Mesothelial cell of epicardium (in vitro differentiated cells): ENCODE data around the gene UBL7. TPM values are rescaled to one million over a fixed set of nuclear protein-coding genes. Genes with fewer than 3 reads are reported as not detected.
A peak's percentile ranks its signal among the peaks of the same experiment; 100 is the strongest.
"Not testable (repeated sequence)": the region's sequence is repeated elsewhere in the genome, so short reads cannot be mapped to it uniquely, and the experiment has no call there.

Experiments used
- DNase-seq, 2 experiments: peaks; one replicate each; pipeline ENCODE4 v3.0.0; 2021; ENCODE audit warnings: low spot score in 2 of 2; ENCODE audit not compliant: unreplicated experiment in 2 of 2
- H3K27ac Mint-ChIP-seq: 2 replicates; pipeline ENCODE4 v1.8.0; 2021; ENCODE audit warnings: mixed read lengths
- H3K27me3 Mint-ChIP-seq: 2 replicates; pipeline ENCODE4 v1.8.0; 2021; ENCODE audit warnings: low read depth, mixed read lengths
- H3K36me3 Mint-ChIP-seq: 2 replicates; pipeline ENCODE4 v1.8.0; 2021; ENCODE audit warnings: mixed read lengths
- H3K4me1 Mint-ChIP-seq: 2 replicates; pipeline ENCODE4 v1.8.0; 2021; ENCODE audit warnings: mixed read lengths
- H3K4me3 Mint-ChIP-seq: 2 replicates; pipeline ENCODE4 v1.8.0; 2021; ENCODE audit warnings: mild to moderate bottlenecking, moderate library complexity, mixed read lengths
- H3K9me3 Mint-ChIP-seq: 2 replicates; pipeline ENCODE4 v1.8.0; 2021; ENCODE audit warnings: mixed read lengths
- CTCF ChIP-seq: fragments of 200-600 bp; sonication (generic); IDR thresholded peaks from one replicate; pipeline ENCODE4 v1.5.0; 2021; ENCODE audit warnings: antibody characterized with exemption; ENCODE audit not compliant: unreplicated experiment
- total RNA-seq: library from RNA; stranded (reverse); gene quantifications from 3 replicates; pipeline ENCODE4 v1.2.1, GENCODE V29; 2021

UBL7 gene
- total RNA-seq, 1 donor from 2014 or later: 43.2 TPM

GRCh38 chr15:74461847-74462511, 1.0 kb upstream of the UBL7 start:
- peaks cover 25% of the 10 kb centered on the region for H3K9me3 Mint-ChIP-seq
- peaks cover 20% of the 10 kb centered on the region for H3K4me1 Mint-ChIP-seq
- H3K36me3 Mint-ChIP-seq: peaks cover 34% of the 10 kb centered on the region
- H3K27me3 Mint-ChIP-seq: no peaks in the 10 kb centered on the region
- DNase-seq: no peak
- TF ChIP-seq CTCF: no peak
- peak overlapping the region; percentile 83 for H3K4me3 Mint-ChIP-seq
- H3K27ac Mint-ChIP-seq: peak overlapping the region; percentile 97

DNA sequence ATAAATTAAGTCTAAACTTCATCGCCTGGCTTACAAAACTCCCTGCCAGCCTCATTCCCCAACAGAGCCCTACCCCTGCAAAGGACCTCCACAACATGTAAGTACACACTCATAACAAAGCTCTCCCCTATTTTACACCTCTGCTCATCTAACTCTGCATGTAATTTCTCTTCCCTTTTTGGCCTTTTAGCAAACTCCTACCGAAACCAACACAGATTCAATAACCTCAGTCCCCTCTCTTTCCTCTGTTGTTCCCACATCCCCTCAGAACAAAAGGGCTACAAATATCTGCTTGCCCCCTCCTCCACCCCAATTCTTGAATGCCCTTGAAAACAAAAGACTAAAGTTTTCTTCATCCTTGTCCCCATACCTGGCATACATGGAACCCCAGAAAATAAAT, 662 bp downstream of the UBL7 start:
- Mint-ChIP-seq H3K4me1 (peaks cover 20% of the 10 kb centered on the region), H3K4me3 (peak overlapping the region; percentile 83), H3K36me3 (peaks cover 32% of the 10 kb centered on the region), H3K9me3 (peaks cover 16% of the 10 kb centered on the region), H3K27me3 (no peaks in the 10 kb centered on the region), H3K27ac (peak overlapping the region; percentile 97)
- no peak for DNase-seq
- no peak for TF ChIP-seq CTCF

- Mint-ChIP-seq H3K4me1 (peaks cover 20% of the 10 kb centered on the region), H3K9me3 (peaks cover 15% of the 10 kb centered on the region), H3K36me3 (peaks cover 32% of the 10 kb centered on the region), H3K4me3 (peak overlapping the region; percentile 83)
- H3K27me3 Mint-ChIP-seq, DNase-seq, H3K27ac Mint-ChIP-seq: not testable (repeated sequence)
Measured at GRCh38 chr15:74459798-74460197, 1.2 kb downstream of the UBL7 start.

DNA sequence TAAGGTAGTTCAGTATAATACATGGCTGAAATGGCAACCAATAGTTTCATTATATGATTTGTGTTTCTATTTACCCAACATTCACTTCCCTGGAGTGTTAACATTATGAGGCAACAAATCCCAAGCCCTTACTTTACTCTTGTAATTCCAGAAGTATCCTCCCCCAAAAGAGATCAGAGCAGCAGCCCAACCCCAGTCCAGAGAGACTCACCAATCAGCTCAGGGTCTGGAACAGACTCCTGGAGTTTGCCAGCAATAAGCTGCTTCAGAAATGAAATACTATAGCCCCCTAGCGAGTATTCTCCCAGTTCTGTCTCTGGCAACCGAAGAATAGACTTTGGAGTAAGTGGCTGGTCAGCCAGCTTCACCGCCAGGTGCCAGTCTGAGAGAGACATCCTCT, 2.5 kb downstream of the UBL7 start:
- peaks cover 26% of the 10 kb centered on the region for H3K36me3 Mint-ChIP-seq
- no peak for DNase-seq
- no peak overlapping the region for H3K27ac Mint-ChIP-seq
- H3K27me3 Mint-ChIP-seq: no peaks in the 10 kb centered on the region
- no peak overlapping the region for H3K4me3 Mint-ChIP-seq
- peaks cover 3% of the 10 kb centered on the region for H3K9me3 Mint-ChIP-seq
- H3K4me1 Mint-ChIP-seq: peaks cover 20% of the 10 kb centered on the region
- TF ChIP-seq CTCF: no peak

DNA sequence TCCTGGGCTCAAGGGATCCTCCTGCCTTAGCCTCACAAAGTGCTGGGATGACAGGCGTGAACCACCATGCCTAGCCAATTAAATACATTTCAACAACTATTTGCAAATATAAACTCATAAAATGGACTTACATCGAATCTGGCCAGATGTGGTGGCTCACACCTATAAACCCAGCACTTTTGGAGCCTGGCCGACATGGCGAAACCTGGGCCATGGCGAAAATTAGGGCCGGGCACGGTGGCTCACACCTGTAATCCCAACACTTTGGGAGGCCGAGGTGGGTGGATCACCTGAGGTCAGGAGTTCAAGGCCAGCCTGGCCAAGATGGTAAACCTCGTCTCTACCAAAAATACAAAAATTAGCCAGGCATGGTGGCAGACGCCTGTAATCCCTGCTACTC, 3.9 kb downstream of the UBL7 start:
- H3K27ac Mint-ChIP-seq, H3K9me3 Mint-ChIP-seq, DNase-seq, H3K4me3 Mint-ChIP-seq, H3K27me3 Mint-ChIP-seq: not testable (repeated sequence)
- peaks cover 25% of the 10 kb centered on the region for H3K36me3 Mint-ChIP-seq
- H3K4me1 Mint-ChIP-seq: peaks cover 12% of the 10 kb centered on the region

DNA sequence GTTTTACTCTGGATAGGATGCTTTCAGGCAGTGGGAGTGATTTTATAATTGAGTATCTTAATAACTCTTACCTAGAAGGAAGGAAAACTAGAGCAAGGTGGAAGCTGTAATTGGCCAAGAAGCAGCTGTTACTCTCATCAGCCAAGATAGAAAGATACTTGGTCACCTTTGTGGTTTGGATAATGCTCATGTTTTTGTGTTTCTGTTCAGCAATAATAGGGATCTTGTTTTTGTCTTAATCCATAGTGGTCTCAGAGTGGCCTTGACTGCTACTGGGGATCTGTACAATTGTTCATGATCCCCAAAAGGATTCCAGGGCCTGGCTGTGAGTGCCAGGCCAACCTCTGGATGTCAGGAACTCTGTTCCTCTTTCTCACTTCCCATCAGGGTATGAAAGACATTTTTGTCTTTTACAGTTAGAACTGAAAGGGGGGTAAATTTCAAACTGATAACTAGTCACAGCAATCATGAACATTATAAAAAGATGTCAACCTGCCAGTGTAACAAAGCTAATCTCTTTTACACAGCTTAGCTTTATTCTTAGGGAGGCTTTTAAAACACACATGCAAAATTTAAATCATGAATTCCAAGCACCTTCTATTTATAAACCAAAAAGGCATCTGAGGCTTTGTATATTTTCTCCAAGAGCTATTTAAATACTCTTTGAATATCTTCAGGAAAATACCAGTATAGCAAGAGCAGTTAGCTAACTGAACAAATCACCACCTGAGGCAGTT, 6.0 kb downstream of the UBL7 start:
- H3K36me3 Mint-ChIP-seq: peaks cover 35% of the 10 kb centered on the region
- H3K27me3 Mint-ChIP-seq: no peaks in the 10 kb centered on the region
- no peak overlapping the region for H3K27ac Mint-ChIP-seq
- H3K4me1 Mint-ChIP-seq: no peaks in the 10 kb centered on the region
- H3K4me3 Mint-ChIP-seq: no peak overlapping the region
- no peak for DNase-seq
- no peak for TF ChIP-seq CTCF
- H3K9me3 Mint-ChIP-seq: no peaks in the 10 kb centered on the region
